ENCODE measurements around the gene PPP4R2. TPM values are rescaled to one million over a fixed set of nuclear protein-coding genes. Genes with fewer than 3 reads are reported as not detected.

PPP4R2 gene
- total RNA-seq, 2 donors from 2014 or later = 99.5 to 101 TPM

- Mint-ChIP-seq H3K4me3 (no peak overlapping the region), H3K27me3 (ENCODE audit: low read depth) (no peaks in the 10 kb centered on the region), H3K9me3 (no peaks in the 10 kb centered on the region), H3K4me1 (ENCODE audit: low read depth) (peaks cover 53% of the 10 kb centered on the region), H3K27ac (no peak overlapping the region), H3K36me3 (ENCODE audit: insufficient read depth in 2 of 2) (no peaks in the 10 kb centered on the region)
- ATAC-seq (replicated peaks in 1 of 2) = no peak
- DNase-seq = no peak
Observed at GRCh38 chr3:72964633-72965032, 32.0 kb upstream of the PPP4R2 start.

- H3K4me1 Mint-ChIP-seq (ENCODE audit: low read depth) = peaks cover 33% of the 10 kb centered on the region
- no peaks in the 10 kb centered on the region for H3K36me3 Mint-ChIP-seq (ENCODE audit: insufficient read depth in 2 of 2)
Observed at GRCh38 chr3:72968266-72968664, 28.3 kb upstream of the PPP4R2 start.

GRCh38 chr3:72969766-72970165 is 26.8 kb upstream of the PPP4R2 start:
- Mint-ChIP-seq H3K4me3 (no peak overlapping the region), H3K4me1 (ENCODE audit: low read depth) (peaks cover 34% of the 10 kb centered on the region), H3K27me3 (ENCODE audit: low read depth) (peaks cover 13% of the 10 kb centered on the region), H3K9me3 (no peaks in the 10 kb centered on the region), H3K36me3 (ENCODE audit: insufficient read depth in 2 of 2) (no peaks in the 10 kb centered on the region), H3K27ac (no peak overlapping the region)
- ATAC-seq (replicated peaks in 1 of 2) = no peak
- DNase-seq = no peak

More at GRCh38 chr3:72968266-72968664, 28.3 kb upstream of the PPP4R2 start:
- no peak overlapping the region for H3K27ac Mint-ChIP-seq
- DNase-seq (no peak), ATAC-seq (replicated peaks in 1 of 2) (no peak)
- H3K9me3 Mint-ChIP-seq = no peaks in the 10 kb centered on the region
- H3K4me3 Mint-ChIP-seq = no peak overlapping the region
- peaks cover 5% of the 10 kb centered on the region for H3K27me3 Mint-ChIP-seq (ENCODE audit: low read depth)

GRCh38 chr3:72970942-72971341 is 25.7 kb upstream of the PPP4R2 start:
- peak overlapping the region; percentile 19 for H3K27ac Mint-ChIP-seq
- DNase-seq (peak in 1 of 2 donors; percentile 32), ATAC-seq (replicated peaks in 1 of 2) (peak; percentile 50 to 90)
- peaks cover 13% of the 10 kb centered on the region for H3K27me3 Mint-ChIP-seq (ENCODE audit: low read depth)
- no peaks in the 10 kb centered on the region for H3K9me3 Mint-ChIP-seq
- peak overlapping the region in 1 of 2 donors; percentile 34 for H3K4me3 Mint-ChIP-seq
- H3K36me3 Mint-ChIP-seq (ENCODE audit: insufficient read depth in 2 of 2) = no peaks in the 10 kb centered on the region
- peaks cover 22% of the 10 kb centered on the region for H3K4me1 Mint-ChIP-seq (ENCODE audit: low read depth)

GRCh38 chr3:72972706-72973030 is 23.9 kb upstream of the PPP4R2 start:
- Mint-ChIP-seq H3K27ac (no peak overlapping the region), H3K9me3 (no peaks in the 10 kb centered on the region), H3K27me3 (ENCODE audit: low read depth) (peaks cover 13% of the 10 kb centered on the region), H3K4me3 (no peak overlapping the region), H3K36me3 (ENCODE audit: insufficient read depth in 2 of 2) (no peaks in the 10 kb centered on the region), H3K4me1 (ENCODE audit: low read depth) (peaks cover 17% of the 10 kb centered on the region)
- no peak for ATAC-seq (replicated peaks in 1 of 2)
- no peak for DNase-seq

- Mint-ChIP-seq H3K4me1 (ENCODE audit: low read depth) (peaks cover 18% of the 10 kb centered on the region), H3K27me3 (ENCODE audit: low read depth) (peaks cover 13% of the 10 kb centered on the region), H3K4me3 (no peak overlapping the region), H3K27ac (no peak overlapping the region), H3K9me3 (no peaks in the 10 kb centered on the region), H3K36me3 (ENCODE audit: insufficient read depth in 2 of 2) (no peaks in the 10 kb centered on the region)
- DNase-seq (no peak), ATAC-seq (replicated peaks in 1 of 2) (no peak)
Observed at GRCh38 chr3:72973031-72973723, 23.4 kb upstream of the PPP4R2 start.

GRCh38 chr3:72973786-72974185 is 22.8 kb upstream of the PPP4R2 start:
- H3K27ac Mint-ChIP-seq = peak overlapping the region; percentile 15
- no peaks in the 10 kb centered on the region for H3K9me3 Mint-ChIP-seq
- H3K27me3 Mint-ChIP-seq (ENCODE audit: low read depth) = peaks cover 13% of the 10 kb centered on the region
- no peaks in the 10 kb centered on the region for H3K36me3 Mint-ChIP-seq (ENCODE audit: insufficient read depth in 2 of 2)
- no peak for DNase-seq
- H3K4me1 Mint-ChIP-seq (ENCODE audit: low read depth) = peaks cover 18% of the 10 kb centered on the region
- H3K4me3 Mint-ChIP-seq = no peak overlapping the region
- ATAC-seq (replicated peaks in 1 of 2) = no peak

GRCh38 chr3:72974956-72975355 is 21.7 kb upstream of the PPP4R2 start:
- no peaks in the 10 kb centered on the region for H3K9me3 Mint-ChIP-seq
- ATAC-seq (replicated peaks in 1 of 2) = no peak

GRCh38 chr3:72976281-72976741 is 20.3 kb upstream of the PPP4R2 start:
- peaks cover 24% of the 10 kb centered on the region for H3K27me3 Mint-ChIP-seq (ENCODE audit: low read depth)
- peaks cover 18% of the 10 kb centered on the region for H3K4me1 Mint-ChIP-seq (ENCODE audit: low read depth)
- no peaks in the 10 kb centered on the region for H3K9me3 Mint-ChIP-seq
- no peak for ATAC-seq (replicated peaks in 1 of 2)
- no peak overlapping the region for H3K27ac Mint-ChIP-seq
- H3K4me3 Mint-ChIP-seq = no peak overlapping the region
- no peak for DNase-seq
- H3K36me3 Mint-ChIP-seq (ENCODE audit: insufficient read depth in 2 of 2) = no peaks in the 10 kb centered on the region

More at GRCh38 chr3:72974956-72975355, 21.7 kb upstream of the PPP4R2 start:
- H3K27me3 Mint-ChIP-seq (ENCODE audit: low read depth) = peaks cover 21% of the 10 kb centered on the region
- H3K4me1 Mint-ChIP-seq (ENCODE audit: low read depth) = peaks cover 18% of the 10 kb centered on the region
- no peak overlapping the region for H3K4me3 Mint-ChIP-seq
- no peaks in the 10 kb centered on the region for H3K36me3 Mint-ChIP-seq (ENCODE audit: insufficient read depth in 2 of 2)
- no peak overlapping the region for H3K27ac Mint-ChIP-seq
- no peak for DNase-seq

- peak; percentile 63 to 64 for DNase-seq
- H3K36me3 Mint-ChIP-seq (ENCODE audit: insufficient read depth in 2 of 2) = no peaks in the 10 kb centered on the region
- peak; percentile 94 to 96 for ATAC-seq (replicated peaks in 1 of 2)
- peaks cover 24% of the 10 kb centered on the region for H3K27me3 Mint-ChIP-seq (ENCODE audit: low read depth)
- no peaks in the 10 kb centered on the region for H3K9me3 Mint-ChIP-seq
- peak overlapping the region; percentile 51 to 82 for H3K4me3 Mint-ChIP-seq
- H3K4me1 Mint-ChIP-seq (ENCODE audit: low read depth) = peaks cover 18% of the 10 kb centered on the region
- H3K27ac Mint-ChIP-seq = peak overlapping the region; percentile 97
Observed at GRCh38 chr3:72977060-72977808, 19.4 kb upstream of the PPP4R2 start.

GRCh38 chr3:72982609-72983366 is 13.8 kb upstream of the PPP4R2 start:
- no peak overlapping the region for H3K27ac Mint-ChIP-seq
- H3K27me3 Mint-ChIP-seq (ENCODE audit: low read depth) = peaks cover 23% of the 10 kb centered on the region
- H3K36me3 Mint-ChIP-seq (ENCODE audit: insufficient read depth in 2 of 2) = peaks cover 5 to 9% of the 10 kb centered on the region in 2 donors
- H3K4me1 Mint-ChIP-seq (ENCODE audit: low read depth) = peaks cover 11% of the 10 kb centered on the region
- peaks cover 0 to 2% of the 10 kb centered on the region in 2 donors for H3K9me3 Mint-ChIP-seq
- no peak overlapping the region for H3K4me3 Mint-ChIP-seq
- DNase-seq (no peak), ATAC-seq (replicated peaks in 1 of 2) (no peak)

- no peak overlapping the region for H3K27ac Mint-ChIP-seq
- ATAC-seq (replicated peaks in 1 of 2) = no peak
- H3K9me3 Mint-ChIP-seq = peaks cover 0 to 2% of the 10 kb centered on the region in 2 donors
Observed at GRCh38 chr3:72985576-72985975, 11.0 kb upstream of the PPP4R2 start.

More at GRCh38 chr3:72985576-72985975, 11.0 kb upstream of the PPP4R2 start:
- peaks cover 11% of the 10 kb centered on the region for H3K4me1 Mint-ChIP-seq (ENCODE audit: low read depth)
- H3K27me3 Mint-ChIP-seq (ENCODE audit: low read depth) = peaks cover 12% of the 10 kb centered on the region
- DNase-seq = no peak
- no peak overlapping the region for H3K4me3 Mint-ChIP-seq
- peaks cover 5 to 9% of the 10 kb centered on the region in 2 donors for H3K36me3 Mint-ChIP-seq (ENCODE audit: insufficient read depth in 2 of 2)

All from activated T-cell treated with anti-CD3 and anti-CD28 coated beads, Interleukin-2, amount 50 U/mL, for 72 hours (primary cell).